RWPE1 (cell line): ENCODE data around the gene GDA.

Experiments used
- CTCF ChIA-PET: fragments of 350-600 bp; sonication (Branson Sonifier 250); formaldehyde crosslinking; extraction: SDS; loops from one replicate; lab custom pipeline; 2021; lab: Yijun Ruan, JAX
- POLR2A ChIA-PET: fragments of 400-600 bp; formaldehyde crosslinking; extraction: SDS; loops from one replicate; lab custom pipeline; 2020; ENCODE audit warnings: antibody characterized with exemption; ENCODE audit not compliant: low non-redundant PET; lab: Yijun Ruan, JAX
- DNase-seq: peaks from one replicate; pipeline ENCODE4 v3.0.0; 2012; ENCODE audit warnings: low spot score
- H3K27ac ChIP-seq: fragments of 450-650 bp; 2 replicates; pipeline ENCODE4 v1.5.1; 2017
- CTCF ChIP-seq: fragments of 450-650 bp; conservative IDR thresholded peaks from 2 replicates; pipeline ENCODE4 v1.5.1; 2017; ENCODE audit warnings: low read depth, mild to moderate bottlenecking

Gene GDA

DNA sequence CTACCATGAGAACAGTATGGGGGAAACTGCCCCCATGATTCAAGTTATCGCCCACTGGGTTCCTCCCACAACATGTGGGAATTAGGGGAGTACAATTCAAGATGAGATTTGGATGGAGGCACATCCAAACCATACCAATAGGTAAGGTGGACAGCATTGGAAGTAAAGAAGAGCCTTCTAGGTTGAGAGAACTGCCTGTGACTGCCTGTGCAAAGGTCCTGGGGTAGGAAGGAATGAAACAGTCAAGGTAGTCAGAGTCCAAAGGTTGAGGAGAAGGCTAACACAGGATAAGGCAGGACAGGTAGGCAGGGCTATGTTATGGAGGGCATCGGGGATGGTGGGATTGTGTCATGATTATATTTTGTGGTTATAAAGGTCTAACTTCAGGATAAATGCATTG is 6.1 kb downstream of the GDA start:
- no peak overlapping the region for H3K27ac ChIP-seq
- no peak for DNase-seq
- no peak for TF ChIP-seq CTCF
- ChIA-PET POLR2A (no interaction called here), CTCF (no interaction called here)

DNA sequence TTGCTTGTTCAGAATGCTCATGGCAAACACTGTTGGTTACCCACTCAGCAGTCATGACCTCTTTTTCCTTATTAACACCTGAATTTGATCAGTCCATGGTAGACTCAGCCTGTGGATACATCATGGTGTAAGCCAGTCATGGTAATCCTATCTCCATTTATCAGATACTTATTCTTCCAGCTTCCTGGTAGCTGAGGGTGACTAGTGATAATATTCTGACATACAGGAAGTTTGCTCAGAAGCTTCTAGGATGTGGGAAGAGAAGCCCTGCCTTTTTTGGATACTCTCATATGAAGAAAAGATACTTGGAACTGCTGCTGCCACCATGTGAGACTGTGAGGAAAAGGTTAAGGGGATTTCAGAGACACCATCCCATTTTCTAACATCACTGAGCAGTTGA is 7.3 kb downstream of the GDA start:
- no peak overlapping the region for H3K27ac ChIP-seq
- TF ChIP-seq CTCF = no peak
- ChIA-PET POLR2A (no interaction called here), CTCF (interaction anchor here (0.8 kb wide), 1 partner anchor 116 kb away, joined by 4 read pairs; no protein-coding TSS in a partner anchor)
- DNase-seq = no peak

DNA sequence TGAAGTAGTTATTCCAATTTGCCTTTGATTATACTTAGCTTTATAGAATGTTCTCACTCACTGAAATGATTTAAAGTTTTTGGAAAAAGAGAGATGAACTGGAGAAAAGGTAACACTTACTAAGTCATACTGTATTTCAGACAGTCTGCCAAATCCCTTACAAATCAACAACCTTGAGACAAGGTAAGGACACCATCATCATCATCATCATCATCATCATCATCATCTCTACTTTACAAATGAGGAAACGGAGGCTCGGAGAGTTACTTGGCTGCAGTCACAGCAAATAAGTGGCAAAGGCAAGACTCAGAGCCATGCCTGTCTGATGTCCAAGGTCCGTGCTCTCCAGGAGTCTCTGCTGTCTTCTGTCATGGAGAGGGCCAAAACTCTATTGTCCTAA is 9.4 kb downstream of the GDA start:
- DNase-seq = no peak
- POLR2A ChIA-PET = no interaction called here
- no peak for TF ChIP-seq CTCF
- CTCF ChIA-PET = no interaction called here
- H3K27ac ChIP-seq = no peak overlapping the region

DNA sequence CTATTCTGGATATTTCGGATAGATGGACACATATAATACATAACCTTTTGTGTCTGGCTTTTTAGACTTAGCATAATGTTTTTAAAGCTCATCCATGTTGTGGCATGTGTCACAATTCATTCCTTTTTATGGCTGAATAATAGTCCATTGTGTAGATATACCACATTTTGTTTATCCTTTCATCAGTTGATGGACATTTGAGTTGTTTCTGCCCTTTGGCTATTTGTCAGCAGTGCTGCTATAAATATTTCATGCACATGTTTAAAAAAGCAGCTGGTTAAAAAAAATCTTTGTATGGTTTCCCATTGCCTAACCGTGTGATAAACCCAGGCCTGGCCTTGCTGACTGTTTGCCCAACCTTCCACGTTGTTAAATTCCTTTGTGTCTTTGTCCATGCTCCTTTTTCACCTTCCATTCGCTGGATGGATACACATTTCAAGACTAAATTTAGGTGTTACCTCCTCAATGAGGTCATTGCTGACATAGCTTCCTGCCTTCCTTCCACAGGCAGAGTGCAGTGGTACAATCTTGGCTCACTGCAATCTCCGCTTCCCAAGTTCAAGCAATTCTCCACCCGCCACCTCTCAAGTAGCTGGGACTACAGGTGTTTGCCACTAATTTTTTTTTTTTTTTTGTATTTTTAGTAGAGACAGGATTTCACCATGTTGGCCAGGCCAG is 11.3 kb downstream of the GDA start:
- ChIA-PET POLR2A (no interaction called here), CTCF (interaction anchor here (1.3 kb wide), 1 partner anchor 112 kb away, joined by 3 read pairs; no protein-coding TSS in a partner anchor)
- H3K27ac ChIP-seq = no peak overlapping the region
- no peak for DNase-seq
- no peak for TF ChIP-seq CTCF

GRCh38 chr9:72165326-72165725 is 16.1 kb downstream of the GDA start:
- POLR2A ChIA-PET = no interaction called here
- CTCF ChIA-PET = interaction anchor here (0.6 kb wide), 1 partner anchor 38 kb away, joined by 5 read pairs; no protein-coding TSS in a partner anchor
- no peak overlapping the region for H3K27ac ChIP-seq
- no peak for DNase-seq
- no peak for TF ChIP-seq CTCF

- no peak for DNase-seq
- ChIA-PET CTCF (no interaction called here), POLR2A (no interaction called here)
- H3K27ac ChIP-seq = no peak overlapping the region
- no peak for TF ChIP-seq CTCF
Observed at GRCh38 chr9:72165821-72166547, 16.7 kb downstream of the GDA start.
